ENCODE data around the gene MMRN2. TPM values are rescaled to one million over a fixed set of nuclear protein-coding genes. Genes with fewer than 3 reads are reported as not detected.
"Not testable (repeated sequence)": the region's sequence is repeated elsewhere in the genome, so short reads cannot be mapped to it uniquely, and the experiment has no call there.

The MMRN2 gene
- total and polyA plus RNA-seq, 2 experiments from 2014 or later: 7.3 to 7.9 TPM

DNA sequence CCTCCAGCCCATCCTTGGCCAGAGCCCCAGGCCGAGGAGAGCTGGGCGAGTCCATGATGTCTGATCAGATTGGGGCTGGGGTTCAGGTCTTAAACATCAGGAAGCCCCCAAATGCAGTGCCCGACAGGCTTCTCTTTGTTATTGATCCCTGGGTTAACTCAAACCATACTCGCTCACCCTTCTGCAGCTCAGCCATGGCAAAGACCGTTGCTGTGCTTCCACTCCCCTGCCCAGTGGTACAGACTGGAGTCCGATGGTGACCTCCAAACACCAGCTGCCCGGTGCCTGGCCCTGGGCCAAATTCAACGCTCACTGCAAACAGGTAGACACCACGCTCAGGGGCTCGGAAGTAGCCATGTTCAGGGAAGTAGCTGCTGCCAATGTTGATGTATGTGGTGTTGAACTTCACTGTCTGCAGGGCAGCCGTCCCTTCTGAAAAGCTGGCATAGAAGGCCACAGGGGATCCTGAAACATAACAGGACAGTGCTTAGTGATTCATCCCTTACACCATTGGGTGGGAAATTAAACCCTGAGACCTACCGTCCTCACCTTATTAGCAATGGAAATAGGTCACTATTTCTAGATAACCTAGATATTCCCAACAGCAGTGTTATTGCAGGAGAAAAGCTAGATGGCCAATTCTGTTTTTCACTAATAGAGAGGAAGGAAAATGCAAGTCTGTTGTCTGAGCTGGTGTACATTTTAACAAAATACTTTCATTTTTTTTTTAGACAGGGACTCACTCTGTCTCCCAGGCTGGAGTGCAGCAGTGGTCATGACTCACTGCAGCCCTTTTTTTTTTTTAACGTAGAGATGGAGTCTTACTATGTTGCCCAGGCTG, 20.5 kb downstream of the MMRN2 start:
- no peak overlapping the region for H3K27ac ChIP-seq
- H3K9me3 ChIP-seq (ENCODE audit: low read depth): no peaks in the 10 kb centered on the region
- H3K27me3 ChIP-seq: no peaks in the 10 kb centered on the region
- peak in 1 of 2 donors; percentile 41 for DNase-seq (ENCODE audit: low read depth in 1 of 2, low spot score in 1 of 2)
- TF ChIP-seq, protein P1, sequence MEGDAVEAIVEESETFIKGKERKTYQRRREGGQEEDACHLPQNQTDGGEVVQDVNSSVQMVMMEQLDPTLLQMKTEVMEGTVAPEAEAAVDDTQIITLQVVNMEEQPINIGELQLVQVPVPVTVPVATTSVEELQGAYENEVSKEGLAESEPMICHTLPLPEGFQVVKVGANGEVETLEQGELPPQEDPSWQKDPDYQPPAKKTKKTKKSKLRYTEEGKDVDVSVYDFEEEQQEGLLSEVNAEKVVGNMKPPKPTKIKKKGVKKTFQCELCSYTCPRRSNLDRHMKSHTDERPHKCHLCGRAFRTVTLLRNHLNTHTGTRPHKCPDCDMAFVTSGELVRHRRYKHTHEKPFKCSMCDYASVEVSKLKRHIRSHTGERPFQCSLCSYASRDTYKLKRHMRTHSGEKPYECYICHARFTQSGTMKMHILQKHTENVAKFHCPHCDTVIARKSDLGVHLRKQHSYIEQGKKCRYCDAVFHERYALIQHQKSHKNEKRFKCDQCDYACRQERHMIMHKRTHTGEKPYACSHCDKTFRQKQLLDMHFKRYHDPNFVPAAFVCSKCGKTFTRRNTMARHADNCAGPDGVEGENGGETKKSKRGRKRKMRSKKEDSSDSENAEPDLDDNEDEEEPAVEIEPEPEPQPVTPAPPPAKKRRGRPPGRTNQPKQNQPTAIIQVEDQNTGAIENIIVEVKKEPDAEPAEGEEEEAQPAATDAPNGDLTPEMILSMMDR (IDR thresholded peaks at IDR 0.05; ENCODE audit: low read depth, low read length): no peak
- no peaks in the 10 kb centered on the region for H3K36me3 ChIP-seq
- peaks cover 6% of the 10 kb centered on the region for H3K4me1 ChIP-seq (ENCODE audit: low read depth)
- no peak overlapping the region for H3K4me3 ChIP-seq

DNA sequence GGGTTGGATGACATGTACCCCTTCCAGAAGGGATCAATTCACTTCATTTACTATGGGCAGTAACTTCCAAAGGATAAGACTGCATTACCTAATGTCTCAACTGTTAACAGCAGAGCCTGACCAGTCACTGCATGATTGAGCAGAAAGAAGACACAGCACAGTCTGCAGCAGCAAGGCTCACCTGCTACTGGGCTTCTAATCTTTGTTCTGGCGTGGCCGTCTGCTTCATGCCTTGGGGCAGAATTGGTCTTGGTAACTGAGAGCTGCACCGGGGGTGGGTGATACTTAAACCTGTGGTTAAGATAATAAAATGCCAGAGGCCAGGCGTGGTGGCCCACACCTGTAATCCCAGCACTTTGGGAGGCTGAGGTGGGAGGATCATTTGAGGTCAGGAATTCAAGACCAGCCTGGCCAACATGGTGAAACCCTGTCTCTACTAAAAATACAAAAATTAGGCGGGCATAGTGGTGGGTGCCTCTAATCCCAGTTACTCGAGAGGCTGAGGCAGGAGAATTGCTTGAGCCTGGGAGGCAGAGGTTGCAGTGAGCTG, 23.2 kb downstream of the MMRN2 start:
- H3K27me3 ChIP-seq; H3K27ac ChIP-seq; H3K9me3 ChIP-seq (ENCODE audit: low read depth); H3K4me3 ChIP-seq; H3K4me1 ChIP-seq (ENCODE audit: low read depth); DNase-seq (ENCODE audit: low read depth in 1 of 2, low spot score in 1 of 2): not testable (repeated sequence)
- H3K36me3 ChIP-seq: peaks cover 16% of the 10 kb centered on the region

DNA sequence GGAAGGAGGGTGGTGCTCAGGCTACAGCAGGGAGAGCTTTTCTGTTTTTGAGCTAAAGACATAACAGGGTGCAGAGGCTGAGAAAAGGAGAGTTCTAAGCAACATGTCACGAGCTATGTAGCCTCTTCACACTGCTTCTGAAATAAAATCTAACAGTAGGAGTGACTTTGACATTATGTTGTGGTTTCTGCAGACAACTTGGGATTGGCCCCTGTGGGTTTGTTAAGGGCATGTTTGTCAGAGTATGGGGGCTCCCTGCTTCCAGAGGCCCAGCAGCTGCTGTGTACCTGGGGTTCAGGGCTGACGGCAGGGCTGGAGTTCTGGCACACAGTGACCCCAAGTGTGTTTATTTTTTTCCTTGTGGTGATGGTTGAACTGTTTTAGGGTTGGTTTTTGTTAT, 24.7 kb downstream of the MMRN2 start:
- H3K27me3 ChIP-seq: no peaks in the 10 kb centered on the region
- H3K4me3 ChIP-seq: no peak overlapping the region

DNA sequence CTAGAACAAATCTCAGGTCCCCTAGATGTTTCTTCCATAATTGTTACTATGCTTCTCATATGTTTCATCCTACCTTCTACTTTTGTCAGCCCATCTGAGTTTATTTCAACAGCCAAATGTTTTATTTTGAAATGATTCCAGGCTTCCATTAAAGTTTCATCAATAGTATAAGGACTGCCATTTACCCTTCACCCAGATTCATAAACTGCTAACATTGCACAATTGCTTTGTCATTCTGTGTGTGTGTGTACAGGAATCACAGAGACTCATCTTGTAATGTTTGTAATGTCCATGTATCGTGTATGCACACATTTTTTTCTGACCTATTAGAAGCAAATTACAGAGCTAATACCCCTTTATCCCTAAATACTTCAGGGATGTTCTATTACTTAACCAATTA, 25.5 kb downstream of the MMRN2 start:
- Histone ChIP-seq H3K27ac (no peak overlapping the region), H3K9me3 (ENCODE audit: low read depth) (no peaks in the 10 kb centered on the region), H3K36me3 (peaks cover 34% of the 10 kb centered on the region), H3K4me3 (no peak overlapping the region), H3K4me1 (ENCODE audit: low read depth) (peaks cover 6% of the 10 kb centered on the region), H3K27me3 (no peaks in the 10 kb centered on the region)
- TF ChIP-seq, protein P1 (IDR thresholded peaks at IDR 0.05; ENCODE audit: low read depth, low read length): no peak
- peak in 1 of 2 donors; percentile 74 for DNase-seq (ENCODE audit: low read depth in 1 of 2, low spot score in 1 of 2)

More for the DNA sequence above, 24.7 kb downstream of the MMRN2 start:
- peaks cover 27% of the 10 kb centered on the region for H3K36me3 ChIP-seq
- TF ChIP-seq, protein P1 (IDR thresholded peaks at IDR 0.05; ENCODE audit: low read depth, low read length): no peak
- H3K27ac ChIP-seq: peak overlapping the region; percentile 12
- peaks cover 6% of the 10 kb centered on the region for H3K4me1 ChIP-seq (ENCODE audit: low read depth)
- no peaks in the 10 kb centered on the region for H3K9me3 ChIP-seq (ENCODE audit: low read depth)
- no peak for DNase-seq (ENCODE audit: low read depth in 1 of 2, low spot score in 1 of 2)

DNA sequence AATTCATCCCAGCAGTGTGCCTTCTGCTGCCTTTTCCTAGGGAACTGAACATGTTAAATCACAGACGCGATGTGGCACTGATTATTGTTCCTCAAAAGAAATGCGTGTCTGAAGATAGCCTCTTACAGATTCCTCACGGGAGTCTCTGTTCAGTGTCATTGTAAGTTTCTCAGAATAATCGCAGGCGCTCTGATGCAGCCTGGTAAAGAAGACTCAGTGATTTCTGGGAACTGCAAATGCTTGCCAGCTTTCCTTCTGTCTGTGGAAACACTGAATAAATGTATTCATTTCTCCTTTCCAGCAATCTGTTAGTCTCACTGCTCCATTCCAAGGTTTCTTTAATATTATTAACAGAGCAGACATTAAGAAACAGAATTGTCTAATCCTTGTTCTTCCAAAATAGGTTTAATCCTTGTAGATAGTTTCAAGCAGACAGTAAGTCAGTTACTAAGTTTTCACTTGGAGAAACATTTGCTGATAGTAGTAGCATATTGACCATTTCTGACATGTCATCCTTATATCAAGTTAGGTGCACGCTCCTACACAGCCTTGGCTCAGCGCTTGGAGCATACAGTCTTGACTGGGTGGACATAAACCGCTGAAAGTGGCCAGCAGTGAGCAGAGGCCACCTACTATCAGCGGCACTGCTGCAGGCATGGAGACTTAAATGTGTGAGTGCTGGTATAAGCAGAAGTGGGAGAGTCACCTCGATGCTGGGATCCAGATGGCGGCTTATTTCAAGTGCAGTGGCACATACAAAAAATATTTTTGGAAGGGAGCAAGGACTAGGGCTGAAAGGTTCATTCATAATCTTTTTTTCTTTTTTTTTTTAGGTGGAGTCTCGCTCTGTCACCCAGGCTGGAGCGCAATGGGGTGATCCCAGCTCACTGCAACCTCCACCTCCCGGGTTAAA, 27.7 kb downstream of the MMRN2 start:
- Histone ChIP-seq H3K9me3 (ENCODE audit: low read depth) (no peaks in the 10 kb centered on the region), H3K4me1 (ENCODE audit: low read depth) (peaks cover 1% of the 10 kb centered on the region), H3K27me3 (no peaks in the 10 kb centered on the region), H3K4me3 (no peak overlapping the region), H3K36me3 (peaks cover 47% of the 10 kb centered on the region), H3K27ac (peak overlapping the region; percentile 68)
- TF ChIP-seq, protein P1 (IDR thresholded peaks at IDR 0.05; ENCODE audit: low read depth, low read length): no peak
- no peak for DNase-seq (ENCODE audit: low read depth in 1 of 2, low spot score in 1 of 2)

Measured in cardiac muscle cell (in vitro differentiated cells and primary cell).